Measurements from ENCODE around the gene DSTN. TPM values are rescaled to one million over a fixed set of nuclear protein-coding genes. Genes with fewer than 3 reads are reported as not detected.

DSTN gene
- total RNA-seq, 3 donors from 2014 or later: 180 to 384 (median 272) TPM

GRCh38 chr20:17654649-17655285 lies 84.9 kb downstream of the DSTN start:
- TF ChIP-seq CTCF (IDR thresholded peaks at IDR 0.05) (peak in 1 of 3 donors; percentile 43), POLR2A (IDR thresholded peaks at IDR 0.05) (no peak), POLR2AphosphoS5 (IDR thresholded peaks at IDR 0.05) (no peak)
- no peak overlapping the region for H3K4me3 ChIP-seq
- no peaks in the 10 kb centered on the region for H3K4me1 ChIP-seq
- H3K9me3 ChIP-seq: no peaks in the 10 kb centered on the region
- H3K27me3 ChIP-seq: no peaks in the 10 kb centered on the region
- intact Hi-C loops (cut with DNase I; ENCODE audit: low total_unique reads): no loop called here
- H3K36me3 ChIP-seq: no peaks in the 10 kb centered on the region
- DNase-seq (ENCODE audit: low spot score in 2 of 2): no peak
- H3K27ac ChIP-seq: no peak overlapping the region

GRCh38 chr20:17655286-17655651 lies 85.4 kb downstream of the DSTN start:
- H3K4me1 ChIP-seq: no peaks in the 10 kb centered on the region
- no peaks in the 10 kb centered on the region for H3K9me3 ChIP-seq
- no peak overlapping the region for H3K27ac ChIP-seq
- H3K27me3 ChIP-seq: no peaks in the 10 kb centered on the region
- no peaks in the 10 kb centered on the region for H3K36me3 ChIP-seq
- no peak overlapping the region for H3K4me3 ChIP-seq
- intact Hi-C loops (cut with DNase I; ENCODE audit: low total_unique reads): no loop called here
- DNase-seq (ENCODE audit: low spot score in 2 of 2): no peak
- no peak for TF ChIP-seq POLR2AphosphoS5 (IDR thresholded peaks at IDR 0.05)
- no peak for TF ChIP-seq CTCF (IDR thresholded peaks at IDR 0.05)
- no peak for TF ChIP-seq POLR2A (IDR thresholded peaks at IDR 0.05)

GRCh38 chr20:17655865-17656479 lies 86.1 kb downstream of the DSTN start:
- intact Hi-C loops (cut with DNase I; ENCODE audit: low total_unique reads): no loop called here
- no peaks in the 10 kb centered on the region for H3K9me3 ChIP-seq
- DNase-seq (ENCODE audit: low spot score in 2 of 2): no peak
- no peak overlapping the region for H3K27ac ChIP-seq
- H3K27me3 ChIP-seq: no peaks in the 10 kb centered on the region
- TF ChIP-seq CTCF (IDR thresholded peaks at IDR 0.05): no peak
- TF ChIP-seq POLR2AphosphoS5 (IDR thresholded peaks at IDR 0.05): no peak
- no peak for TF ChIP-seq POLR2A (IDR thresholded peaks at IDR 0.05)
- H3K4me1 ChIP-seq: no peaks in the 10 kb centered on the region
- H3K4me3 ChIP-seq: no peak overlapping the region
- no peaks in the 10 kb centered on the region for H3K36me3 ChIP-seq

- no peaks in the 10 kb centered on the region for H3K9me3 ChIP-seq
Measured at GRCh38 chr20:17657079-17657825, 87.4 kb downstream of the DSTN start.

More at GRCh38 chr20:17657079-17657825, 87.4 kb downstream of the DSTN start:
- no peak overlapping the region for H3K27ac ChIP-seq
- DNase-seq (ENCODE audit: low spot score in 2 of 2): no peak
- H3K4me3 ChIP-seq: no peak overlapping the region
- H3K4me1 ChIP-seq: no peaks in the 10 kb centered on the region
- no peaks in the 10 kb centered on the region for H3K36me3 ChIP-seq
- H3K27me3 ChIP-seq: no peaks in the 10 kb centered on the region
- TF ChIP-seq POLR2A (IDR thresholded peaks at IDR 0.05) (no peak), POLR2AphosphoS5 (IDR thresholded peaks at IDR 0.05) (no peak), CTCF (IDR thresholded peaks at IDR 0.05) (no peak)
- intact Hi-C loops (cut with DNase I; ENCODE audit: low total_unique reads): no loop called here

All from breast epithelium (tissue), 4 donors.